Gastrocnemius medialis (tissue), 4 donors: Measurements from ENCODE around the gene IGF1R.

ENCODE experiments used
- POLR2A ChIP-seq, 2 donors: fragments of 450-650 bp; IDR thresholded peaks; one replicate each; pipeline ENCODE4 v1.6.1; 2017; ENCODE audit warnings: antibody characterized with exemption in 2 of 2, mild to moderate bottlenecking in 2 of 2, moderate library complexity in 2 of 2
- TF ChIP-seq, protein P1 (sequence below), 5 experiments: fragments of 450-650 bp in 3 of 5; fragments of 200-600 bp in 2 of 5; sonication (generic) in 2 of 5; IDR thresholded peaks in 4 of 5; conservative IDR thresholded peaks in 1 of 5; 1 replicate in 4 of 5; 2 replicates in 1 of 5; pipeline ENCODE4 v1.5.1; 2016 to 2019; ENCODE audit warnings: antibody characterized with exemption in 5 of 5, mild to moderate bottlenecking in 3 of 5, moderate library complexity in 3 of 5

DNA sequence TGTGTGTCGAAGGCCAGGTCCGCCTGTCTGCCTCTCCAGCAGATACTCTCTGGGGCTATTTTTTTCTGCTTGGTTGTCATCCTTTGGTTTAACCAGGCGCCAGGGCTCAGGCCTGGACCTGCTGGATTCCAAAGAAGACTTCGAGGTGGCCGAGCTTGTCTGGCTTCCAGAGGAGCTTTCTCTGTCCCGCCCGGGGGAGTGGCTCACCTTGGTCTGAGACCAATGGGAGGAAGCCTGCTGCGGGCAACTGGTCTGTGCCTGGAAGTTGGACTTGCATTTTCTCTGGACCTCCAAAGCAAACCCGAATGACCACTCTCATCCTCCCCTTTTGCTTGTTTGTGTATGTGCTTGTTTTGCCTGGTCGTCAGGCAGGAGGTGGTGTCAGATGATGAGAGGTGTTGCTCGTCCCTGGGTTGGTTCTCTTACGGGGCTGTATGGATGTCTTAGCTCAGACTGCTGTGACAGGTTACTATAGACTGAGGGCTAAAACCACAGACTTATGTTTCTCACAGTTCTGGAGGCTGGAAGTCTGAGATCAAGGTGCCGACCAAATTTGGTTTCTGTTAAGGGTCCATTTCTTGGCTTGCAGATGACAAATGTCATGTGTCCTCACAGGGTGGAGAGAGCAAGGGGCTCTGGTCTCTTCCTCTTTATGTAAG is 19.3 kb downstream of the IGF1R start:
- TF ChIP-seq, protein P1, sequence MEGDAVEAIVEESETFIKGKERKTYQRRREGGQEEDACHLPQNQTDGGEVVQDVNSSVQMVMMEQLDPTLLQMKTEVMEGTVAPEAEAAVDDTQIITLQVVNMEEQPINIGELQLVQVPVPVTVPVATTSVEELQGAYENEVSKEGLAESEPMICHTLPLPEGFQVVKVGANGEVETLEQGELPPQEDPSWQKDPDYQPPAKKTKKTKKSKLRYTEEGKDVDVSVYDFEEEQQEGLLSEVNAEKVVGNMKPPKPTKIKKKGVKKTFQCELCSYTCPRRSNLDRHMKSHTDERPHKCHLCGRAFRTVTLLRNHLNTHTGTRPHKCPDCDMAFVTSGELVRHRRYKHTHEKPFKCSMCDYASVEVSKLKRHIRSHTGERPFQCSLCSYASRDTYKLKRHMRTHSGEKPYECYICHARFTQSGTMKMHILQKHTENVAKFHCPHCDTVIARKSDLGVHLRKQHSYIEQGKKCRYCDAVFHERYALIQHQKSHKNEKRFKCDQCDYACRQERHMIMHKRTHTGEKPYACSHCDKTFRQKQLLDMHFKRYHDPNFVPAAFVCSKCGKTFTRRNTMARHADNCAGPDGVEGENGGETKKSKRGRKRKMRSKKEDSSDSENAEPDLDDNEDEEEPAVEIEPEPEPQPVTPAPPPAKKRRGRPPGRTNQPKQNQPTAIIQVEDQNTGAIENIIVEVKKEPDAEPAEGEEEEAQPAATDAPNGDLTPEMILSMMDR (IDR thresholded peaks at IDR 0.05 in 4 of 5, conservative IDR thresholded peaks at IDR 0.05 in 1 of 5): no peak
- no peak for TF ChIP-seq POLR2A (IDR thresholded peaks at IDR 0.05)
